ENCODE results near the gene RIPK1. TPM values are rescaled to one million over a fixed set of nuclear protein-coding genes. Genes with fewer than 3 reads are reported as not detected.

Gene RIPK1
- total and polyA plus RNA-seq, 9 of the 15 experiments (the other 6 are each of a cell fraction or from before 2014, with no cell fraction given): 3.8 to 24.9 (median 17.7) TPM

DNA sequence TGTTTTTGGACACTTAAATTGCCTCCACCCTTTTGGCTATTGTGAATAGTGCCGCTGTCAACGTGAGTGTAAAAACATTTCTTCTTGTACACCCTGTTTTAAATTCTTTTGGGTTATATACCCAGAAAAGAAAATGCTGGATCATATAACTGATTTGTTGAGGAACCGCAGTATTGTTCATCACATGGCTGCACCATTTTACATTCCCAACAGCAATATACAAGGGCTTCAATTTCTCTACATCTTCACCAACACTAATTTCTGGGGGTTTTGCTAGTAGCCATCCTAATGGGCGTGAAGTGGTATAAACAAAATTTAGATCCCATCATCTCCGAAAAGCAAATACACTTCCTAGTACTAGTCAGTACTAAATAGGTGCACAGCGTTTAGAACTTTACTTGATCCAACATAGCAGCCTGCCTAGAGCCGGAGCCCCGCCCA, 49.6 kb downstream of the RIPK1 start (continued):
- TF ChIP-seq, protein P1, sequence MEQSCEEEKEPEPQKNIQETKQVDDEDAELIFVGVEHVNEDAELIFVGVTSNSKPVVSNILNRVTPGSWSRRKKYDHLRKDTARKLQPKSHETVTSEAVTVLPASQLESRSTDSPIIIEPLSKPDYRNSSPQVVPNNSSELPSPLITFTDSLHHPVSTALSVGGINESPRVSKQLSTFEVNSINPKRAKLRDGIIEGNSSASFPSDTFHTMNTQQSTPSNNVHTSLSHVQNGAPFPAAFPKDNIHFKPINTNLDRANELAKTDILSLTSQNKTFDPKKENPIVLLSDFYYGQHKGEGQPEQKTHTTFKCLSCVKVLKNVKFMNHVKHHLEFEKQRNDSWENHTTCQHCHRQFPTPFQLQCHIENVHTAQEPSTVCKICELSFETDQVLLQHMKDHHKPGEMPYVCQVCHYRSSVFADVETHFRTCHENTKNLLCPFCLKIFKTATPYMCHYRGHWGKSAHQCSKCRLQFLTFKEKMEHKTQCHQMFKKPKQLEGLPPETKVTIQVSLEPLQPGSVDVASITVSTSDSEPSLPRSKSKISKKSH (CRISPR knock-in tag; IDR thresholded peaks at IDR 0.05): no peak
- TF ChIP-seq ETV6 (IDR thresholded peaks at IDR 0.05; ENCODE audit: borderline replicate concordance in 1 of 2, low read depth in 2 of 2, low read length in 1 of 2) (no peak), ETV6 (CRISPR knock-in tag; IDR thresholded peaks at IDR 0.05; ENCODE audit: borderline replicate concordance) (0 out of 2 replicates have a peak, but pooled peaks have one; percentile 19), PYGO2 (tag; IDR thresholded peaks at IDR 0.05) (no peak), ZNF146 (CRISPR knock-in tag; IDR thresholded peaks at IDR 0.05; ENCODE audit: unreplicated experiment) (no peak), HCFC1 (IDR thresholded peaks at IDR 0.05; ENCODE audit: low read depth, low read length) (no peak), CAMTA2 (CRISPR knock-in tag; conservative IDR thresholded peaks at IDR 0.05) (no peak), DNMT1 (IDR thresholded peaks at IDR 0.05) (no peak), EWSR1 (IDR thresholded peaks at IDR 0.05; ENCODE audit: borderline replicate concordance, low read depth, partially characterized antibody) (no peak), BRD9 (IDR thresholded peaks at IDR 0.05; ENCODE audit: low read depth, partially characterized antibody) (peak; percentile 14), TARDBP (IDR thresholded peaks at IDR 0.05) (0 out of 2 replicates have a peak, but pooled peaks have one; percentile 39), SMAD1 (IDR thresholded peaks at IDR 0.05; ENCODE audit: low read depth, low read length, partially characterized antibody) (peak; percentile 26), SNIP1 (IDR thresholded peaks at IDR 0.05; ENCODE audit: low read depth) (no peak), HNRNPUL1 (IDR thresholded peaks at IDR 0.05; ENCODE audit: low read length) (no peak), RBM14 (IDR thresholded peaks at IDR 0.05; ENCODE audit: borderline replicate concordance, insufficient read depth, low read depth, low read length) (no peak), JUND (IDR thresholded peaks at IDR 0.05; ENCODE audit: borderline replicate concordance, low read depth, low read length) (no peak), JUND (tag; IDR thresholded peaks at IDR 0.05; ENCODE audit: borderline replicate concordance, low read depth, low read length) (0 out of 3 replicates have a peak, but pooled peaks have one; percentile 9), ZNF165 (CRISPR knock-in tag; IDR thresholded peaks at IDR 0.05; ENCODE audit: borderline replicate concordance) (no peak), NFE2 (IDR thresholded peaks at IDR 0.05; ENCODE audit: low read depth) (no peak), ERF (CRISPR knock-in tag; IDR thresholded peaks at IDR 0.05) (no peak; the same call in 1 of the 2 replicates)
- TF ChIP-seq, protein P2, sequence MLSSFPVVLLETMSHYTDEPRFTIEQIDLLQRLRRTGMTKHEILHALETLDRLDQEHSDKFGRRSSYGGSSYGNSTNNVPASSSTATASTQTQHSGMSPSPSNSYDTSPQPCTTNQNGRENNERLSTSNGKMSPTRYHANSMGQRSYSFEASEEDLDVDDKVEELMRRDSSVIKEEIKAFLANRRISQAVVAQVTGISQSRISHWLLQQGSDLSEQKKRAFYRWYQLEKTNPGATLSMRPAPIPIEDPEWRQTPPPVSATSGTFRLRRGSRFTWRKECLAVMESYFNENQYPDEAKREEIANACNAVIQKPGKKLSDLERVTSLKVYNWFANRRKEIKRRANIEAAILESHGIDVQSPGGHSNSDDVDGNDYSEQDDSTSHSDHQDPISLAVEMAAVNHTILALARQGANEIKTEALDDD (IDR thresholded peaks at IDR 0.05): peak; percentile 91
- TF ChIP-seq, protein P3, sequence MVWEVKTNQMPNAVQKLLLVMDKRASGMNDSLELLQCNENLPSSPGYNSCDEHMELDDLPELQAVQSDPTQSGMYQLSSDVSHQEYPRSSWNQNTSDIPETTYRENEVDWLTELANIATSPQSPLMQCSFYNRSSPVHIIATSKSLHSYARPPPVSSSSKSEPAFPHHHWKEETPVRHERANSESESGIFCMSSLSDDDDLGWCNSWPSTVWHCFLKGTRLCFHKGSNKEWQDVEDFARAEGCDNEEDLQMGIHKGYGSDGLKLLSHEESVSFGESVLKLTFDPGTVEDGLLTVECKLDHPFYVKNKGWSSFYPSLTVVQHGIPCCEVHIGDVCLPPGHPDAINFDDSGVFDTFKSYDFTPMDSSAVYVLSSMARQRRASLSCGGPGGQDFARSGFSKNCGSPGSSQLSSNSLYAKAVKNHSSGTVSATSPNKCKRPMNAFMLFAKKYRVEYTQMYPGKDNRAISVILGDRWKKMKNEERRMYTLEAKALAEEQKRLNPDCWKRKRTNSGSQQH (CRISPR knock-in tag; IDR thresholded peaks at IDR 0.05): peak; percentile 43; the same call in 1 of the 2 replicates
- TF ChIP-seq, protein P4, sequence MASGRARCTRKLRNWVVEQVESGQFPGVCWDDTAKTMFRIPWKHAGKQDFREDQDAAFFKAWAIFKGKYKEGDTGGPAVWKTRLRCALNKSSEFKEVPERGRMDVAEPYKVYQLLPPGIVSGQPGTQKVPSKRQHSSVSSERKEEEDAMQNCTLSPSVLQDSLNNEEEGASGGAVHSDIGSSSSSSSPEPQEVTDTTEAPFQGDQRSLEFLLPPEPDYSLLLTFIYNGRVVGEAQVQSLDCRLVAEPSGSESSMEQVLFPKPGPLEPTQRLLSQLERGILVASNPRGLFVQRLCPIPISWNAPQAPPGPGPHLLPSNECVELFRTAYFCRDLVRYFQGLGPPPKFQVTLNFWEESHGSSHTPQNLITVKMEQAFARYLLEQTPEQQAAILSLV (tag; IDR thresholded peaks at IDR 0.05): no peak
- TF ChIP-seq, protein P5, sequence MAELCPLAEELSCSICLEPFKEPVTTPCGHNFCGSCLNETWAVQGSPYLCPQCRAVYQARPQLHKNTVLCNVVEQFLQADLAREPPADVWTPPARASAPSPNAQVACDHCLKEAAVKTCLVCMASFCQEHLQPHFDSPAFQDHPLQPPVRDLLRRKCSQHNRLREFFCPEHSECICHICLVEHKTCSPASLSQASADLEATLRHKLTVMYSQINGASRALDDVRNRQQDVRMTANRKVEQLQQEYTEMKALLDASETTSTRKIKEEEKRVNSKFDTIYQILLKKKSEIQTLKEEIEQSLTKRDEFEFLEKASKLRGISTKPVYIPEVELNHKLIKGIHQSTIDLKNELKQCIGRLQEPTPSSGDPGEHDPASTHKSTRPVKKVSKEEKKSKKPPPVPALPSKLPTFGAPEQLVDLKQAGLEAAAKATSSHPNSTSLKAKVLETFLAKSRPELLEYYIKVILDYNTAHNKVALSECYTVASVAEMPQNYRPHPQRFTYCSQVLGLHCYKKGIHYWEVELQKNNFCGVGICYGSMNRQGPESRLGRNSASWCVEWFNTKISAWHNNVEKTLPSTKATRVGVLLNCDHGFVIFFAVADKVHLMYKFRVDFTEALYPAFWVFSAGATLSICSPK (IDR thresholded peaks at IDR 0.05; ENCODE audit: borderline replicate concordance): no peak
